DMS 273 (cell line): ENCODE results near the gene ARL13B.
"Not testable (repeated sequence)": the region's sequence is repeated elsewhere in the genome, so short reads cannot be mapped to it uniquely, and the experiment has no call there.

Source experiments
- DNase-seq: peaks from one replicate; lab custom pipeline; 2025; ENCODE audit not compliant: unreplicated experiment; lab: John Stamatoyannopoulos, UW

The ARL13B gene

GRCh38 chr3:93994056-93994455 is 14.1 kb downstream of the ARL13B start:
- DNase-seq = no peak

- no peak for DNase-seq
Observed at GRCh38 chr3:94001191-94001590, 21.2 kb downstream of the ARL13B start.

DNA sequence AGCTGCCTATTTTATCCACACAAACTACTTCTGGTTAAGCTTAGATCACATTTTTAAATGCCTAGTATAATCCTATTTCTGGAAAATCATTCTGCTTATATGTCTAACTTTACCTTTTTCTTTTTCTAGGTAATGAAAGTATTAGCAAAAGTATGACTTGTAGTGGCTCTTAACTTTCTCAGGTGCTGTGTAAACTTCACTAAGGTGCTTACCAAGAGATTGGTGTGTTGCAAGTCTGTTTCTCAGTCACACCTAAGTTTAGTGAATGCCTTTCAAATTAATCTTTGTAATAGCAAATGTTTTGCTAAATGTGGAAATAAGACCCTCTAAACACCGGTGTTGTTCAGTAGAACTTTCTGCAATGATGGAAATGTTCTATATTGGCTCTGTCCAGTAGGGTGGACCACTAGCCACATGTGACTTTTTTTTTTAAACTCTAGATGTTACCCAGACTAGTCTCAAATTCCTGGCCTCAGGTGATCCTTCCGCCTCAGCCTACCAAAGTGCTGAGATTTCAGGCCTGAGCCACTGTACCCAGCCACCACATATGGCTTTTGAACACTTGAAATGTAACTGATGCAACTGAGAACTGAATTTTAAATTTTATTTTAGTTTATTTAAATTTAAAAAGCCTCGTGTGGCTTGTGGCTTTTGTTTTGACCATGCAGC is 22.0 kb downstream of the ARL13B start:
- DNase-seq = no peak

GRCh38 chr3:94004301-94004910 is 24.5 kb downstream of the ARL13B start:
- peak; percentile 76 for DNase-seq

DNA sequence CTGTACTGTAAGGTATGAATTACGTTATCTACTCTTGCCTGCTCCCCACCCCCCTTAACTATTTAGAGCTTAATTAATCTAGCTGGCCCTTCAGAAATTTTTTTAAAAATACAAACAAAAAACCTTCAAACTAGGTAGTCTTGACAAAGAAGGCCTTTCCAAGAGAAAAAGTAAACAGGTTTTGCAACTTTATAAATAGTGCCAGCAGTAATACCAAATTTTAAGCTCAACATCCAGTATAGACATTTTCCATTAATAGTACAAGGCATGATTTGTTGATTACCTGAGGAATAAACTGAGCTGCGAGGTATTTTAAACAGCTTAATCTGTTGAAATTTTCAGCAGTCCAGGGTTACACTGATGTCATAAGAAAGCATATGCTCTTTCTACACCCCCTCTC is 28.3 kb downstream of the ARL13B start:
- no peak for DNase-seq

DNA sequence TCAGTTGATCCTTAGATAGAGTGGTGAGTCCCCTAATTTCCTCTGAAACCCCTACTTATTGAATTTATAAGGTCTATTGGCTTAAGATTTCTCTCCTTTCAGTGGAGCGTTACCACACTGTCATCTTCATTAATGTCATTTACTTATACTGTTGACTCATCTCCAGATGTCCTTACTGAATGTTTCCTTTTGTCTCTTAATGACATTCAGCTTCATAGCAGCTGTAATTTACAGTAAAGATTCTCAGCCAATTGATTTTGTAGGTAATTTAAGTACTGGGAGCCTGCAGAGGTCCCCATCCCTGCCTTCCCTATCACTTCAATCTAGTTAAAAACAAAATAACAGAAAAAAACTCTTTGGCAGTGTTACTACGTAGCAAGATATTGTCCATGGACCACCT is 29.7 kb downstream of the ARL13B start:
- no peak for DNase-seq

DNA sequence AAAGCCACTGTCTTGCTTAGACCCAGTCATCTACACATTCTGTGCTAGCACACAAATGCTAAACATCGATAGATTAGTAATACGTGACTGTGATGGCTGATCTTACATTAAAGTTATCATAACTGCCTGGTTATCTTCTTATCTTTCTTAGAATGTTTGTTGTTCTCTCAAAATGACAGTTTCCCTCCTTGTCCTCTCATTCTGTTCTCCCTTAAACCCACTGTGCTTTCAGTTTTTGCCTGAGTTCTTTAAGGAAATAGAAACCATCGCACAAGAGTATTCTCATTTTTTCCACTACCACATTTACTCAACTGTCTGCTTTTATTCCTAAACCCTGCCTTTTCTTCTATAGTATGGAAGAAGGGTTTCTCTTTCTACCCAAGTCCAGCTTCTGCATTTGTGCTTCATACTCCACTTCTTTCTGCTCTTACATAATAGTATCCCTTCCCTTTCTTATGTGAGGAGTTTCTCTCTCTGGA is 31.3 kb downstream of the ARL13B start:
- DNase-seq = no peak

DNA sequence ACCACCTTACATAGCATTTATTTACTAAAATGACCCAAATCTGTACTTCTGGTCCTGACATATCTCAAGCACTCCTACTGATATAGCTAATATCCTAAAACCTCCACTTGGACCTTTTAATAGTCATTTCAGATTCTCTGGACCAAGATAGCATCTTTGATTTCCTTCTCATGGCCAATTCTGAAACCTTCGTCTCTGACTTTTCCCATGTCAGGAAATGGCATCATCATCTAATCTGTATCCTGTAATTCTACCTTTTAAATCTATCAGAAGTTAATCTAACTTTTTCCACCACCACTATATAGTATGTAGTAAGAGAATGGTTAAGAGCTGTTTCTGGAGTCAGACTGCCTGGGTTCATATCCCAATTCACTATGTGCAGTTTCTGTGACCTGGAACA is 32.2 kb downstream of the ARL13B start:
- no peak for DNase-seq

DNA sequence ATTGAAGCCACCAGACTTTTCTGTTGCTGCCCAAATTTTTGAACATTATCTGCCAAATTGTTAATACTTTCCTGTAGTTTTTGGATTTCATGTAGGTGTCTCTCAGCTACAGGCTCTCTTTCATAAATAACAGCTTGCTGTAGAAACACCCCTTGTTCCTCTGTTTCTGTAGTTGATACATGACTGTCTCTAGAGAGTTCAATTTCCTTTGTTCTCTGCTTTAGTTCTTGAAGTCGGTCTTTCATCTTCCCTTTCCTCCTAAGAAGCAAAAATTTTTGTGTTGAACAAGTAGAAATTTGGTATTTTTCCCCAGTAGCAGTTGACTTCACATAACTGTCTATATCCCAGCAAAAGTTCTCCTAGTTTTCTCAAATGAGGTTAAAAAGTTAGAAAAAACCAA is 35.1 kb downstream of the ARL13B start:
- no peak for DNase-seq

- peak; percentile 27 for DNase-seq
Observed at GRCh38 chr3:94019659-94020058, 39.7 kb downstream of the ARL13B start.

GRCh38 chr3:94020293-94020692 is 40.3 kb downstream of the ARL13B start:
- DNase-seq = no peak

GRCh38 chr3:94024385-94024784 is 44.4 kb downstream of the ARL13B start:
- no peak for DNase-seq

DNA sequence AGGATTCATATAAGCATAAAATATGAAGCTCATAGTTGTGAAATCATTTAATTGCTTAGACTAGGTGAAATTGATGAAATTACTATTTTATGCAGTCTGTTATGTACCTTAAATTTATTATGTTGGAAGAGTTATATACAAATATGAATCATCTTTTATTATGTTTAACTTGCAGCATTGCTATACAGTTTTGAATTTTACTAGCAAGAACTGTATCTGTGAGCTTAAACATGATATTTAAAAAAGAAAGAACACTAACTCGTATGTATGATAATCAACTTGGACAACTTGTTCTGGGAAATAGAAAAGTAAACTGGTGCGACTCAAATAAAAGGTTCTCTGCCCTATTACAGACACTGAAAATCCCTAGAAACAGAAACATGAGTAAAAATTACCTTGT is 46.7 kb downstream of the ARL13B start:
- no peak for DNase-seq

GRCh38 chr3:94028093-94028837 is 48.3 kb downstream of the ARL13B start, which contains the start of gene STX19:
TSS of gene STX19 (minus strand) at chr3:94028597. CDS start at chr3:94015269, 13,328 bp downstream.
- DNase-seq = no peak

DNA sequence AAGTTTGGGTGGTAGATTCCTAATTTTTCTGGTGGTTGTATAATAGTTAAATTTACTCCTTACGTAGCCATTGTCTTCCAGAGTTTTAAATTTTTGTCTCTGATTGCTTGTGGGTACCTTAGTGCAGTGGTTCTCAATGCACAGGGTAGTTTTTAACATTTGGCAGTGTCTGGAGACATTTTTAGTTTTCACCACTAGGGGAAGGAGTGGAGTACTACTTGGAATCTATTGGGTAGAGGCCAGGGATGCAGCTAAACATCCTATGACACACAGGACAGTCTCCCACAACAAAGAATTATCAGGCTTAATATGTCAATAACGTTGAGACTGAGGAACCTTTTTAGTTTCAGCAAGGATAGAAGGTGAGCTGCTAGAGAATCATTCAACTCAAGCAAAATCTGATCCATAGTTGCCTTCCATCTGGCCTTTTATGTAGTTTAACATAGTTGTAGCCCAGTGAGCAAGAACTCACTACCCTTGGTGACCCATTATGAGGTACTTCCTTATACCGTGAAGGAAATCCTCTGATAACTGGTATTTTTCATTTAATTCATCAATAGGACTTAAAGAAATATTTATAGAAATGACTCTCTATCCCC is 57.1 kb downstream of the ARL13B start:
- peak; percentile 74 for DNase-seq

DNA sequence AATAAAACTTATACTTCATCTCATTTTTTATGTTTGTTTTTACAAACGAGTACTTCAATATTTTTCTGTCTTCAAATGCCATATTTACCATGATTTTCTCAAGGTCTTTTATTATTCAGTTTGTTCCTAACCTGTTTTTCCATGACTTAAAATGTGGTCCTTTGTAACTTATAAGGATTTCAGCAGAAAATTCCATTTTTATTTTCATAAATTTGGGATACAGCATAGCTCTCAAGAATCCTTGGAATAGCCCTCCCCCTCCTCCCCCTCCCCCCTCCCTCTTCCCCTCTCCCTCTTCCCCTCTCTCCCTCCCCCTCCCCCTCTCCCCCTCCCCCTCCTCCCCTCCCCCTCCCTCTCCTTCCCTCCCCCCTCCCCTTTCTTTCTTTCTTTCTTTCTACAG is 63.3 kb downstream of the ARL13B start:
- no peak for DNase-seq

DNA sequence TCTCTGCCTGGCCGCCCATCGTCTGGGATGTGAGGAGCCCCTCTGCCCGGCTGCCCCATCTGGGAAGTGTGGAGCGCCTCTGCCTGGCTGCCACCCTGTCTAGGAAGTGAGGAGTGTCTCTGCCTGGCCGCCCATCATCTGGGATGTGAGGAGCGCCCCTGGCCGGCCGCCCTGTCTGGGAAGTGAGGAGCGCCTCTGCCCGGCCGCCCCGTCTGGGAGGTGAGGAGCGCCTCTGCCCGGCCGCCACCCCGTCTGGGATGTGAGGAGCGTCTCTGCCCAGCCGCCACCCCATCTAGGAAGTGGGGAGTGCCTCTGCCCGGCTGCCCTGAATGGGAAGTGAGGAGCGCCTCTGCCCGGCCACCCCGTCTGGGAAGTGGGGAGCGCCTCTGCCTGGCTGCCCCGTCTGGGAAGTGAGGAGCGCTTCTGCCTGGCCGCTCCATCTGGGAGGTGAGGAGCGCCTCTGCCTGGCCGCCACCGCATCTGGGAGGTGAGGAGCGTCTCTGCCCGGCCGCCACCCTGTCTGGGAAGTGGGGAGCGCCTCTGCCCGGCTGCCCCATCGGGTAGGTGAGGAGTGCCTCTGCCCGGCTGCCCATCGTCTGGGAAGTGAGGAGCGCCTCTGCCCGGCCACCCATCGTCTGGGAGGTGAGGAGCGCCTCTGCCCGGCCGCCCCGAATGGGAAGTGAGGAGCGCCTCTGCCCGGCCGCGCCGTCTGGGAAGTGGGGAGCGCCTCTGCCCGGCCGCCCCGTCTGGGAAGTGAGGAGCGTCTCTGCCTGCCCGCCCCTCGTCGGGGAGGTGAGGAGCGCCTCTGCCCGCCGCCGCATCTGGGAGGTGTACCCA is 64.4 kb downstream of the ARL13B start:
- not testable (repeated sequence) for DNase-seq

DNA sequence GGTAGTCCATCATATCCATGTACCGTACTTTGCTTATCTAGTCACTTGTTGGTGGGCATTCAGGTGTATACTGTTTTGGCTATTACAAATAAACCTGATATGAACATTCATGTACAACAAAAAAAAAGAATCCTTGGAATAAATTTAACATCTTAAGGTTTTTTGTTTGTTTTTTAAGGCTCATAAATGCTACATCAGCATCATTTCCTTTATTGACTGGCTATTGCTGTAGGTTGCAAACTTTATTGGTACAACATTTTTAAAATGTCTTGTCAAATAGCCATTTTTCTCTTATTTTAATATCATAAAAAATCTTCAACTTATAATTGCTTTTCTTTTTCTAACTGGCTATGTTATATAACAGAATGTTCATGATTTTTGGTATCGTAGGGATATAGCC is 66.6 kb downstream of the ARL13B start:
- no peak for DNase-seq

- DNase-seq = no peak
Observed at GRCh38 chr3:94049267-94049666, 69.3 kb downstream of the ARL13B start.

DNA sequence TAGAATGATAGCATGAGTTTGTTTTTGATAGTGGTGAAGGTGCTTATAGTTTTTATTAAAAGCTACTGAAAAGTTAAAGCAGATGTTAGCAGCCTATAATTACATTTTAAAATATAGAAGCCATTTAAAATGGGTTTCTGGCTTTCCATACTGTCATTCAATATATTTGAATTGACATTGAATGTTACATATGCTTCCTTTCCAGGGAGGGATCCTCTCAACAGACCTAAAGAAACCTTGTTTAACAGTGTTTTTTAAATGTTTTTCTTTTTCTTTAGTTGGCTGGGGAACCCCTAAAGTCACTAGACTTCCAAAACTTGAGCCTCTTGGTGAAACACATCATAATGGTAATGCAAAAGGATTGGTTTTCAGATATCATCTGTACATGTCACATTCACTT is 70.6 kb downstream of the ARL13B start:
- no peak for DNase-seq

DNA sequence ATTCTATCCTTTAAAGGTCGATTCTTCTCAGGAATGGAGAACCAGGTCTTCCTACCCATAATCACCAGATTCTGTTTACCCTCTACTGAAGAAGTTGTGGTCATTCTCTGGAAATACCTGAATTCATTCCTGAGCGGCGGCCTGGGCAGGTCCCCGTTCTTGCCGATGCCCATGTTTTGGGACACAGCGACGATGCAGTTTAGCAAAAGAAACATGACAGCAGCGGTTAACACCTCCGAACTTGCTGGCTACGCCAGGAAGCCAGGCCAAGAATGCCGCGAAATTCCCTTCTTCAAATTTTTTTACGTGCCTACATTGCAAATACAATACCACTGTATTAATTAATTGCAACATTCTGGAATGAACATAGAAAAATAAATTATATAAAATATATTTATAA is 81.3 kb downstream of the ARL13B start:
- no peak for DNase-seq
